NT2/D1 (cell line): ENCODE data around the gene HDAC2.
A peak's percentile ranks its signal among the peaks of the same experiment; 100 is the strongest.

Experiments
- SUZ12 ChIP-seq: IDR thresholded peaks from 2 replicates; pipeline ENCODE4 v1.6.1; 2011; ENCODE audit not compliant: insufficient read length, insufficient read depth; ENCODE audit errors: extremely low read depth
- ZNF274 ChIP-seq: IDR thresholded peaks from 2 replicates; pipeline ENCODE4 v1.6.1; 2011; ENCODE audit warnings: mild to moderate bottlenecking, low read depth, low read length

DNA sequence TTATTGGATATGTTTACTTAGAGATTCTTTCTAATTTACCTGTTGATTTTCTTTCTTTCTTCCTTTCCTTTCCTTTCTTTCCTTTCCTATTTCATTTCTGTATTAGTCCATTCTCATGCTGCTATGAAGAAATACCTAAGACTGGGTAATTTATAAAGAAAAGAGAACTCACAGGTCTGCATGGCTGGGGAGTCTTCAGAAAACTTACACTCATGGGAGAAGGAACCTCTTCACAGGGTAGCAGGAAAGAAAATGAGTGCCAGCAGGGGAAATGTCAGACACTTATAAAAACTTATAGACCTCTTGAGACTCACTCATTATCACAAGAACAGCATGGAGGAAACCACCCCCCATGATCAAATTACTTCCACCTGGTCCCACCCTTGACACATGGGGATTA lies 40.8 kb downstream of the HDAC2 start:
- TF ChIP-seq ZNF274: peak; percentile 32; the same call in 1 of the 2 replicates
- TF ChIP-seq SUZ12: no peak
